B cell (primary cell): Measurements from ENCODE around the gene RFWD3. TPM values are rescaled to one million over a fixed set of nuclear protein-coding genes. Genes with fewer than 3 reads are reported as not detected.
A peak's percentile ranks its signal among the peaks of the same experiment; 100 is the strongest.

ENCODE experiments used
- ATAC-seq: fragments of 200-7000 bp; cut with Tn5 transposase; one replicate; pipeline ENCODE4 v1.10.0; 2021; ENCODE audit warnings: low read depth, mild to moderate bottlenecking, moderate number of reproducible peaks, moderate library complexity
- CTCF ChIA-PET: fragments of 350-600 bp; sonication (Branson Sonifier 250); formaldehyde crosslinking; loops from one replicate; lab custom pipeline; 2021; ENCODE audit warnings: antibody characterized with exemption, inconsistent platforms; lab: Charles Lee
- POLR2A ChIA-PET: fragments of 350-600 bp; sonication (Branson Sonifier 250); formaldehyde crosslinking; loops from one replicate; lab custom pipeline; 2021; ENCODE audit warnings: antibody characterized with exemption; lab: Charles Lee
- DNase-seq: peaks from one replicate; pipeline ENCODE4 v3.0.0; 2013
- H2AFZ ChIP-seq: 2 replicates; pipeline ENCODE4 v1.6.1; 2012; ENCODE audit warnings: mild to moderate bottlenecking, low read depth, low read length; ENCODE audit not compliant: insufficient read depth, poor library complexity, severe bottlenecking
- H3K27ac ChIP-seq, 2 donors: 1 replicate in 1 of 2; 2 replicates in 1 of 2; pipeline ENCODE4 v1.5.1; 2012 to 2013; ENCODE audit warnings: low read length in 2 of 2, mild to moderate bottlenecking in 2 of 2, moderate library complexity in 1 of 2
- H3K27me3 ChIP-seq, 4 experiments: fragments of 200-600 bp in 1 of 4; sonication (generic) in 1 of 4; replicated peaks in 1 of 4; 1 replicate in 2 of 4; 2 replicates in 2 of 4; pipeline versions ENCODE4 v1.6.1 to v1.7.0; 2013 to 2016; ENCODE audit warnings: low read length in 3 of 4, mild to moderate bottlenecking in 2 of 4, mixed read lengths in 1 of 4, moderate library complexity in 1 of 4; ENCODE audit not compliant: insufficient read depth in 4 of 4, control insufficient read depth in 3 of 4; ENCODE audit errors: control extremely low read depth in 1 of 4
- H3K36me3 ChIP-seq, 2 experiments: replicated peaks in 1 of 2; 1 replicate in 1 of 2; 2 replicates in 1 of 2; pipeline versions ENCODE4 v1.6.1 to v1.7.1; 2013; ENCODE audit warnings: low read length in 1 of 2; ENCODE audit not compliant: insufficient read depth in 2 of 2, control insufficient read depth in 1 of 2; ENCODE audit errors: control extremely low read depth in 1 of 2, extremely low read depth in 1 of 2
- H3K4me1 ChIP-seq, 2 donors: fragments of 200-600 bp in 1 of 2; sonication (generic) in 1 of 2; 1 replicate in 1 of 2; 2 replicates in 1 of 2; pipeline versions ENCODE4 v1.5.1 to v1.6.1; 2013 to 2017; ENCODE audit warnings: low read length in 2 of 2; ENCODE audit not compliant: control insufficient read depth in 2 of 2, insufficient read depth in 2 of 2
- H3K4me2 ChIP-seq: replicated peaks from 2 replicates; pipeline ENCODE3; 2012; ENCODE audit warnings: mild to moderate bottlenecking, low read depth, low read length; ENCODE audit not compliant: poor library complexity, severe bottlenecking
- H3K4me3 ChIP-seq, 5 experiments: fragments of 200-600 bp in 1 of 5; sonication (generic) in 1 of 5; 1 replicate in 3 of 5; 2 replicates in 2 of 5; pipeline versions ENCODE4 v1.5.1 to v1.7.0; 2011 to 2016; ENCODE audit warnings: low read length in 4 of 5, mild to moderate bottlenecking in 4 of 5, low read depth in 2 of 5, control low read depth in 1 of 5, moderate library complexity in 1 of 5; ENCODE audit not compliant: insufficient read depth in 1 of 5; ENCODE audit errors: control extremely low read depth in 1 of 5, extremely low read depth in 1 of 5
- H3K79me2 ChIP-seq: fragments of 200-600 bp; sonication (generic); one replicate; pipeline ENCODE4 v1.6.0; 2016; ENCODE audit warnings: low read length; ENCODE audit not compliant: control insufficient read depth, insufficient read depth
- H3K9ac ChIP-seq: fragments of 200-600 bp; sonication (generic); 2 replicates; pipeline ENCODE4 v1.6.1; 2017; ENCODE audit warnings: mild to moderate bottlenecking, low read length, moderate library complexity
- H3K9me3 ChIP-seq, 3 donors: one replicate each; pipeline versions ENCODE4 v1.6.1 to v1.7.1; 2013; ENCODE audit warnings: low read length in 2 of 3; ENCODE audit not compliant: control insufficient read depth in 2 of 3, insufficient read depth in 1 of 3; ENCODE audit errors: control extremely low read depth in 1 of 3
- H4K20me1 ChIP-seq: 2 replicates; pipeline ENCODE4 v1.6.0; 2012; ENCODE audit warnings: mild to moderate bottlenecking, low read length; ENCODE audit not compliant: insufficient read depth, control insufficient read depth, poor library complexity, severe bottlenecking
- H3K27ac Mint-ChIP-seq: one replicate; pipeline ENCODE4 v1.8.0; 2021; ENCODE audit warnings: mixed read lengths
- H3K27me3 Mint-ChIP-seq: one replicate; pipeline ENCODE4 v1.8.0; 2021; ENCODE audit warnings: mixed read lengths
- H3K4me1 Mint-ChIP-seq: one replicate; pipeline ENCODE4 v1.8.0; 2021; ENCODE audit warnings: mixed read lengths
- H3K4me3 Mint-ChIP-seq: one replicate; pipeline ENCODE4 v1.8.0; 2021; ENCODE audit warnings: mixed read lengths
- H3K9me3 Mint-ChIP-seq: one replicate; pipeline ENCODE4 v1.8.0; 2022; ENCODE audit warnings: mixed read lengths; ENCODE audit not compliant: insufficient read depth
- CTCF ChIP-seq: fragments of 200-600 bp; IDR thresholded peaks from one replicate; pipeline ENCODE4 v1.8.0; 2022; ENCODE audit warnings: antibody characterized with exemption, mild to moderate bottlenecking
- EZH2 ChIP-seq: IDR thresholded peaks from 2 replicates; pipeline ENCODE4 v1.6.1; 2012; ENCODE audit warnings: borderline replicate concordance, low read depth, mild to moderate bottlenecking, moderate library complexity, low read length; ENCODE audit not compliant: insufficient read depth, poor library complexity, severe bottlenecking
- WGBS: methylation state at CpG from one replicate; pipeline ENCODE4 v1.1.5; 2013; ENCODE audit warnings: missing lambda C conversion rate; ENCODE audit not compliant: insufficient coverage; 5-methylcytosine and 5-hydroxymethylcytosine counted together
- intact Hi-C: fragments of 100-400 bp; cut with micrococcal nuclease; formaldehyde crosslinking; loops from one replicate; pipeline ENCODE4 v1.10.0; 2022
- polyA plus RNA-seq: library from polyadenylated mRNA; depleted of rRNA; stranded (reverse); fragments of >200 nt; gene quantifications from 2 replicates; pipeline ENCODE4 v1.2.3, GENCODE V29; 2012
- total RNA-seq, 2 donors: library from RNA; stranded (reverse); fragments of 120-200 nt in 1 of 2; gene quantifications; 1 replicate in 1 of 2; 2 replicates in 1 of 2; pipeline versions ENCODE4 v1.2.3 to v1.2.4, GENCODE V29; 2013 to 2022

The RFWD3 gene
- total and polyA plus RNA-seq, 2 donors (not counting 1 experiment from before 2014, with no cell fraction given): 19.7 to 63.3 TPM

GRCh38 chr16:74700438-74701225, 34.0 kb upstream of the RFWD3 start, which contains the start of gene MLKL:
Gene MLKL (minus strand): TSS chr16:74700862. CDS start chr16:74695757, 5,105 bp downstream.
- H3K4me2 ChIP-seq: peak within 1 kb of the TSS; percentile 80
- H3K79me2 ChIP-seq: peaks cover 14% of the 10 kb centered on the region
- no peaks in the 10 kb centered on the region for H3K36me3 ChIP-seq
- peak within 1 kb of the TSS; percentile 72 to 90 (median 83) for H3K4me3 ChIP-seq
- DNase-seq: peak; percentile 60
- Mint-ChIP-seq H3K9me3 (no peaks in the 10 kb centered on the region), H3K27ac (peak within 1 kb of the TSS; percentile 95), H3K4me3 (peak within 1 kb of the TSS; percentile 92), H3K27me3 (no peaks in the 10 kb centered on the region), H3K4me1 (peaks cover 50% of the 10 kb centered on the region)
- H4K20me1 ChIP-seq: no peaks in the 10 kb centered on the region
- no peaks in the 10 kb centered on the region for H3K9me3 ChIP-seq
- peaks cover 33 to 42% of the 10 kb centered on the region in 2 donors for H3K4me1 ChIP-seq
- ChIA-PET CTCF (interaction anchor here (0.7 to 4.7 kb wide), 6 partner anchors 8 to 162 kb away, joined by 3 to 26 read pairs (median 5); partner anchors contain the start of genes FA2H and RFWD3), POLR2A (interaction anchor here (0.6 to 1.6 kb wide), 5 partner anchors 17 to 404 kb away, joined by 3 to 6 read pairs (median 4); partner anchors contain the start of genes PSMD7 and RFWD3)
- WGBS: 1% methylated on average over 31 of the region's 35 CpGs
- peak within 1 kb of the TSS; percentile 80 for H2AFZ ChIP-seq
- no peak for TF ChIP-seq EZH2
- no peak for TF ChIP-seq CTCF
- peak; percentile 62 for ATAC-seq
- intact Hi-C loops: loop anchor here (1.0 to 10.0 kb wide), 3 partner anchors 9 to 684 kb away; partner anchors contain the start of gene RFWD3
- no peaks in the 10 kb centered on the region for H3K27me3 ChIP-seq
- H3K9ac ChIP-seq: peak within 1 kb of the TSS; percentile 74
- peak within 1 kb of the TSS; percentile 79 to 82 for H3K27ac ChIP-seq
